T-helper 22 cell (primary cell): ENCODE results near the gene CIC.

Source experiments
- DNase-seq: peaks from one replicate; pipeline ENCODE4 v3.0.0-alpha.2; 2020; ENCODE audit warnings: low read depth

The CIC gene

DNA sequence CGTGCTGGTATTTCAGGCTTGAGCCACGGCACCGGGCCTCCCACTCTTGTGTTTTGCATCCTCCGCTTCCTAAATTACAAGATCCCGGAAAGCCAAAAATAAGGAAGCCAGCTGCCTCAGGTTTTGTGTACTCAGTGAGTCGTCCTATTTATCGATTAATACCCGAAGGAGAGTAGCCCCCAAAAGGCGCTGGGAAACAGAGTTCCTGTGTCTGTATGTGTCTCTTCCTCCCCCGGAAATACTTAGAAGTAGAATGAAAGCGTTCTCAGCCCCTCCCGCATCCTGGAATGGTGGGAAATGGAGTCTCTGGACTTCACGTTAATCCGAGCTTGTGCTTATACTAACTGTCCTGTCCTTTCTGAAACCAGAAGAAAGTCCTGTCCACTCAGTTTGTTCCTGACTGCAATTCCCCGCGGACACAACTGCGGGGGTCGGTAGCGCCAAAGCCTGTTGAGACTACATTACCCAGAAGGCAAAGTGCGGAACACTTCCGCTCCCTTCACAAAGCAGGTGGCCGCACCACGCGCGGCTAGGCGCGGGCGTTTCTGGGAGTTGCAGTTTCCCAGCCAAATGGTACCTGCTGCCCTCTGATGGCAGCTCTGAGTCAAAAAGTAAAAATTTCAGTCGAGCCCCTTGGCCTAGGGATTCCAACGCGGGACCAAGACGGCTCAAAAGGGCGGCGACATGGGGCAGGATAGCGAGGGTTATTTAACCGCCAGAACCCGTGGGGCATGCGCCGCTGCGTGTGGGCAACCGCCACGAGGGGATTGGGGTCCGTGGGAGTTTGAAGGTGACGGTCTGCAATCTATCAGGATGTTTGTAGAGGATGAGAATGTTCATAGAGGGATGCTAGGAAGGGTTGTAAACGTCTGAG is 24.5 kb upstream of the CIC start:
- peak; percentile 84 for DNase-seq

DNA sequence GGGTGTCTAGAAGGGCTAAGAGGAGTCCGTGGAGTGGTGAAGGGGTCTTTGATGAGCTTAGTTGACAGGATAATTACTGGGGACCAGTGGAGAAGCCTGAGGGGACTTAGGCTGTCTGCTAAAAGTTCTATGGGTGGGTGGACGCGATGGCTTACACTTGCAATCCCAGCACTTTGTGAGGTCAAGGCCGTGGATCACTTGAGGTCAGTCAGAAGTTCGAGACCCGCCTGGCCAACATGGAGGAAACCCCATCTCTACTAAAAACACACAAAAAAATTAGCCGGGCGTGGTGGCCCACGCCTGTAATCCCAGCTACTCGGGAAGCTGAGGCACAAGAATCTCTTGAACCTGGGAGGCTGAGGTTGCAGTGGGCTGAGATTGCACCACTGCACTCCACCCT is 23.8 kb upstream of the CIC start:
- no peak for DNase-seq

DNA sequence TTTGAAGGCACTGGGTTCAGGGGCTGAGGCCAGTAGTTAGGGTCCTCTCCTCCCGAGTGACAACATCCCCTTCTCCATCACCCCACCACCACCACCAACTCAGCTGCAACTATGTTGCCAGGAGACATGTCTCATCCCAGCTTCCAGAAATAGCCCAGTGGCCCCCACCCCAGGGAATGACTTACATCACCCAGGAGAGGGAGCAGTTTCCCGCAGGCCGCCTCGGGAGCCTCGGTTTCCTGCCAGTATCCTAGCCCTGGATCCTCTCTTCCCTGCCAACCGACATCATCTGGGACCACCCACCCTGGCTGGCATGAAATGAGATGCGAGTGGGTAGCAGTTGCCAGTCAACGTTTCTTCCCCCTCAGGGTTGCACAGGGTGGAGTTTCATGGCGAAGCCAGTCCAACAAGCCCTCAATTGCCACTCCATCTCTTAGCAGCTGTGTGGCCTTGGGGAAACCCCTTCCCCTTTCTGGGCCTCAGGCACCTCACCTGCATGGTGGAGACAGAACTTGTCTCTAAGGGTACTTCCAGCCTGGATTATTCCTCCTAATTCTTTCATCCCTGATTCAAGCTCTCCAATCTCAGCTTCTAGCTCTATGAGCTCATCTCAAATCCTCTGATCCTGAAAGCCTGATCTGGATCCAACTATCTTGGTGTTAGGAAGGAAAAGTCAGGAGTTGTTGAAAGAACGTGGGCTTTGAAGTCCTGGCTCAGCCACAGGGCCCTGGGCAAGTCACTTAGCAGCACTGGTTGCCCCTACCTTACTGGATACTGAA is 22.7 kb upstream of the CIC start:
- DNase-seq = no peak

DNA sequence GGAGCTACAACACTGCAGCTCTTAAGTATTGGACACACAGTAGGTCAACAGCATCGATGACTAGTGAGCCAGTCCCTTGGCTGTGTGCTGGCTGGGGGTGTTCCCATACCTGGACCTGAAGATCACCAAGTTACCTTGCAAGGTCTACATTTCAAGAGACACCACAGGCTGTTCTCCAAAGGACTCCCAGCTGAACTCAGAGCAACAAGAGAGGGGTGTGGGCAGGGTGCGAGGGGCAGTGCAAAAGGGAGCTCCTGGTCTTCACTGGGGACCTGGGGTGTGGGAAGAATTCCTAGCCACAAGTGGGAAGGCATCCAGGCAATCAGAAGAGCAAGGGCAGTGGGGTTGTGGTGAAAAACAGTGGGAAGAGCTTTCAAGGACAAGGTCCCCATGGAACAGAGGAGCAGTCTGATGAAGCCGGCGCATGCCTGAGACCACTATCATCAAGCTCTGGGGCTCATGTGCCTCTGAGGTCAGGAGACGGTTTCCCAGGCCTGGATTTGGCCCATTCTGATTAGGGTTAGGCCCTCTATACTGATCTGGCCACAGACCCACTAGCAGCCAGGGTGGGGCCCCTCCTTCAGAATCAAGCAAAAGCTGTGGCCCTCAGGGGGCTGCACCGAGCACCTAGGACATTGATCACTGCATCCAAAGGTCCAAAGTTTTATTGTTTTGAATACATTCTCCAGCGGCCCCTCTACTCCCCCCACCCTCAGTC is 22.0 kb upstream of the CIC start:
- no peak for DNase-seq

DNA sequence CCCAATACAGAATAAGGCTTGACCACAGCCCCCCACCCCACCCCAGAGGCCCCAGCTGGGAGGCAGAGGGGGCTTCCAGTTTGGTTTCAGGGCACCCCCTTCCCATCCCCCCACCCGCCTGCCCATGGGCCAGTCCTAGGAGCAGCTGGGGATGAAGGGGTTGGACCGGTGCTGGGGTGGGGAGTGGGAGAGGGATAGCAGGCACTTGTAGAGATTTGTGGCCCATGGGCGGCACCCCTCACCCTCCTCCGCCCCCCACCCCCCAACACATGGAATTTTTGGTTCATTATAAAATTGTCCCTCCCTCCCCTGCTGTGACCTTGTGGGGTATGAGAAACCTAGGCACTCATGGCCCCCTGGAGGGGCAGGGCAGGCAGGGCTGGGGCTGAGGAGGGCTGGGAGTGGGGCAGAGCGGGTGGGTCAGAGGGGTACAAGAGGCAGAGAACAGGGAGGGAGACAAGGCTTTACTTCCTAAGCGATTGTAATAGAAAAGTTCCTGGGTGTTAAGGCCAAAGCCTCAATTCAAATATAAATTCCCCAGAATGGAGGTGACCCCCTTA is 21.3 kb upstream of the CIC start:
- no peak for DNase-seq

DNA sequence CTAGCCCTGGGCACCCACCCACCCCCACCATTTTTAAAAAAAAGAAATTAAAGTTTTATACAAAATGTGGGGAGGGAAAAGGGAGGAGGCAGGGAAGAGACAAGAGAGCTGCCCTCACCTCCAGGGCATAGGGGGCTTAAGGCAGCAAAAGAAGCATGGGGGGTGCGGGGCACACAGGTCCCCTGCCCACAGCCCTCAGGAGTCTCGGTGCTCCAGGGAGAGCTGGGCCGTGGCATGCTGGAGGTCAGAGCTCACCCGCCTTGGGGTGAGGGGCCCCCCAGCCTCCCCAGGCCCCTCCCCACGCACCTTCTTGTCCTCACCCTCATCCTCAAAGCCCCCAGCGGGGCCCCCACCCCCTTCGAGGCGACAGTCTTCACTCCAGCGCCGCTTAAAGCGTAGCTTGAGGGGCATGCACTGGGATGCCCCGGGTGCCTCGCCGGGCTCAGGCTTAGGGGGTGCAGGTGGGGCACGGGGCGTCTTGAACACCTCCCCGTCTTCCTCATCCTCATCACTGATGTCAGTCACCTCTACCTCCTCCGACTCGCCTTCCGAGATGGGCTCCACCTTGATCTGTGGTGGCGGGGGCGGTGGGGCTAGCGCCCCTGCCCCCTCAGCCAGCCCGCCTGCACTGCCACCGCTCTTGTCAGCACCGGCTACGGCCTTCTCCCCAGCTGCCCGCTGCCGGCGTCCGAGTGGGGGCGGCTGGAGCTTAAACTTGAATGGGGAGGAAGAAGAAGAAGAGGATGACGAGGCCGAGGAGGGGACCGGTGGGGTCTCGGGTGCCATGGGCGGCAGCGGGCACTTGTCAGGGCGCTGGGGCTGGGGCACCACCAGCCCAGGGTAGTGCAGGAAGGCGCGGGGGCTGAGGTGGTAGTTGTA is 20.5 kb upstream of the CIC start:
- no peak for DNase-seq

DNA sequence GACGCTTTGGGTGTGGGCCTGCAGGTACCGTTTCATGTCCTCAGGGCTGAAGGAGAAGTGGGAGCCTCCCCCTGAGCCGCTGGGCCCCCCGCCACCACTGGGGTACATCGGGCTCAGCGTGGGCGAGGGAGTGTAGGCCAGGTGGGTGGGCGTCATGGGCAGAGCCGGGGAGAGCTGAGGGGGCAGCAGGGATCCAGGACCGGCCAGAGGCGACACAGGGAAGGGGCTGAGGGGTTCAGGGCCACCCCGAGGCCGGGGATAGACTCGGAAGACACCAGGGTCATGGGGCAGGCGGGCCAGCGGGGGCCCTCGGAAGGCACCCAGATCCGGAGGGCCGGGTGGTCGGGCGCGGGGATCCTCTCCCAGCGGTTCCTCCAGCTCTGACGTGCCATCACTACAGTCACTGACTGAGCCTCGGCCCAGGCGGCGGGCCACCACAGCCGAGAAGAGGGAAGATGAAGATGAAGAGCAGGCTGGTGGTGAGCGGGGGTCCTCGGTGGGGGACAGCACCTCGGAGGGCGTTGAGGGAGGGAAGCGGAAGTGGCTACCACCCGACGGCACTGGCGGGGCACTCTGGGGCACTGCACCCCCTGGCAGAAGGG is 19.8 kb upstream of the CIC start:
- DNase-seq = no peak

DNA sequence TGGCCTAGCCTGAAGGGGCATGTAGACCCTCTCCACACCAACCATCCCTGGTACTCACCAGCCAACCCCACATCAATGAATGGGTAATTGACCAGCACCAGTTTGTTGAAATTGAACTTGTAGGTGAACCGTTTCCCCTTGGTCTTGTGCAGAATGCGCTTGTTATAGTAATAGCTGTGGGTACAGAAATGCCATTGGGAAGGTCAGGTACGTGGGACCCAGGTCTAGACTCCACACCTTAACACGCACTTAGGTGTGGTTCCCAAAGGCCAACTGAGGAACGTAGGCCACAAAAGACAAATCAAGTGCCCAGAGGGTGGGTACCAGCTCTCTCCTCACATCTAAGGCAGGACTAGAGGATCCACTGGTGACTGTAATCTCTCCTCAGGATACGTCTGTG is 19.3 kb upstream of the CIC start:
- DNase-seq = no peak

DNA sequence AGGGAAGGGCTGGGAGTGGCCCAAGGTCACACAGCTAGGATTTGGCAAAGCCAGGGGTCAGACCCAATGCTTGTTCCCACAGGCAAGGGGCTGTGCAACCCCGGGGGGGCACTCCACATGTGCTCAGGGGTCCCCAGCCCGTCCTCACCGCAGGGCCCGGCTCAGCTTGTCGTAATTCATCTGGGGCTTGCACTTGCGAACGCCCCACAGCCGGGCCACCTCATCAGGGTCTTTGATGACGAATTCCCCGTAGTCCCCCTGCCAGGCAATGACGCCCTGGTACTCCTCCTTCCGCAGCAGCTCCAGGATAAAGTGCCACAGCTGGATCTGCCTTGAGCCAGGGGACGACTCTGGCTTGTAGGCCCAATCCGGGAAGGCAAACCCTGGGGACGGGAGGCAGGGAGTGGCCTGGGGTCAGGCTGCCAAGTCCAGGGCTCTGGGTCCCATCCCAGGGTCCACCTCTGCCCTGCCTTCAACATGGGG is 18.8 kb upstream of the CIC start:
- DNase-seq = no peak

DNA sequence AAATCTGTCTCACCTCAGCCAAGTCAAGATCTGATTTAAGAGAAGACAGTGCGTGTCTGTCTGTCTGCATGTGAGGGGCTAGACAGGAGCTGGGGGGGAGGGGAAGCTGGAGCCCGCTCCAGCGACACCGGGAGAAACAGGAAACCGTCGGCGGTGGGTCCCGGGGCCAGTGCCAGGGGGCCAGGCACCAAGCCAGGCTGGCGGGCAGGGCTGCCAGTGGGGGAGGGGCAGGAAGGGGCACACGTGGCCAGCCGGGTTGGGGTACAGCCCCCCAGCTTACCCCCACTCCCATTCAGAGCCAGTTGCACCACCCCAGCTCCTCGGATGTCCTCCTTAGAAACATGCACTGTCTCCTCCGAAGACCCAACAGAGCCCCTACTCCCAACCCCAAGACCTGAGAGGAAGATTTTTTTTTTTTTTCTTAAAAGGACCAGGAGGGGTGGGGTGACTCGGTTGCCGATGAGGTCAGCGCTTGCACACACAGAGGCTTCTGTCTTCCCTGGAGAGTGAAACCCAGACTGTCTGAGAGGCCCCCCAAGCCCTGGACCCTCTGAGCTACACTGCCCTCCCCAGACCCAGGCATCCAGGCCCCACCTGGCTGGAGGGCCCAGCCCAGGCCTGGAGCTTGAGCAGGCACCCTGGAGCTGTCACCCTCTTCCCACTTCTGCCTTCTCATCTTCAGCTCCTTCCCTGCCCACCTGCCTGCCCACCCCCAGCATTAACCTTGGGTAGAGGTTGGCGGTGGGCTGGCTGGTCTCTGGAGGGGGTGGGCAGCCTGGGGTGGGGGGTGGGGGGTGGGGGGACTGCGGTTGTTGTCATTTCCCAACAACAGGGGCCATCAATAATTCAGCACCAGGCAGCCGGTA is 18.2 kb upstream of the CIC start:
- no peak for DNase-seq

DNA sequence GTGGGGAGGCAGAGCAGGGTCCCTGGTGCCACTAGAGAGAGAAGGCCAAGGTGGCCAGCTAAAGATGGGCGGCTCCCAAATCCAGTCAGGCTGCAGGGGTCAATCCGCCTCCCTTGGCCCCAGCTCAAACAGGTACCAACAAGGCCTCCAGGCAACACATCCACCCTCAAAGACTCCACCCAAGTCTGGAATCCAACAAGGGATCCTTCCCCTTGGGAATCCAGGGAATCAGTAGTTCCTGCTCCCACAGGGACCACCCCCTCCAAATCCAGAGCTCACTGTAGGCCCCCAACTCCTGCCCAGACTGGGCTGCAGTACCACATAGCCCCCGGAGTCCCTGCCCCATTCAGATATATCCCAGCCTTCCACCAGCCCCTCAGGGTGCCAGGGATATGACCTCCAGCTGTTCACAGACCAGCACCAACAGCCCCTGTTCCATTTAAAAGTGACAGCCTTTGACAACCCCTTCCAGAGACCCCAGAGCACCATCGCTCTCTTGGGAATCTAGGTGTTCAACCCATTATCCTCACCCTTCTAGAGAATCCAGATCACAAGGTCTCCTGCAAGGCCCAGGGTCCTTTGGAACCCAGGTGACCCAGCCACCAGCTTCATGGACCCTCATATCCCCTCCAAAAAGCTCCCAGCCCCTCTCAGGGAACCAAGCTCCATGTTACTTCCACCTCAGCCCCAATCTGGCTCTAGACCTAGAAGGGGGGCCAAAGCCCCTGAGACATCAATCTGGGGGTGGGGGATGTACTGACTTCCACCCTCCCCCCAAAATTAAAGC is 17.3 kb upstream of the CIC start:
- DNase-seq = no peak

DNA sequence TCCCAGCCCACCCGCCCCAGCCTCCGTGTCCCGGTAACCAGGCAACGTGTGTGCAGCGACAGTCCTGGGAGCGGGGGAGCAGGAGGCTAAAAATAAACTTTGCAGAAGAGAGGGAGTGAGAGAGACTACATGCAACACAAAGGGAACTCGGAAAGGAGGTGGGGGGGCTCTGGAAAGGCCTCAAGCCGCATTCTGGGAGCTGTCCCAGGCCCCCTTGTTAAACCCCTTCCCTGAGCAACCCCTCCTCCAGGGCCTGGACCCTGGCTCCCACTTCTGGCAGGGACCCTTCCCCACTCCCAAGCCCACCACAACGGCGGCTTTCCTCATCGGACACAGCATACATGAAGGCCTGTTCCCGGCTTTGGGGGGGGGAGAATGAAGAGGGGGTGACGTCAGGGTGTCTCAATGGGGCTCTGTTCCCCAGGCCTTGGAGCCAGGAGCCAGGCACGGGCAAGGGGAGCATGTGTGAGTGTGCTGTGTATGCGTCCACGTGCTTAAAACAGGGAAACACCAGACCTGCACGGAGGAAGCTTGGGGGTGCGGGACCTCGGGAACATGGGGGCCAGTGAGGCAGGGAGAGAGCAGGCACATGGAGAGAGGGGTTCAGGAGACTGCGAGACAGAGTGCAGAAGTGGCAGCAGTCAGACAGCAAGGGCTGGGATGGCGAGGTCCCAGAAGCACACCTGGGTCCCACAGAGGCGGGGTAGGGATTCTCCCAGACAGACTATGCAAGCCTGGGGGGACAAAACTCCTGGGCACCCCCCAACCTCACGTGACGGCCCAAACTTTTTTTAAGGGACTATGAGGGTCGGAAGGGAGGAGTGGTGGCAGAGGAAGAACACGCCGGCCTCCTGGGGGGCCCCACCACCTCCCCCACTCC is 16.4 kb upstream of the CIC start:
- no peak for DNase-seq

DNA sequence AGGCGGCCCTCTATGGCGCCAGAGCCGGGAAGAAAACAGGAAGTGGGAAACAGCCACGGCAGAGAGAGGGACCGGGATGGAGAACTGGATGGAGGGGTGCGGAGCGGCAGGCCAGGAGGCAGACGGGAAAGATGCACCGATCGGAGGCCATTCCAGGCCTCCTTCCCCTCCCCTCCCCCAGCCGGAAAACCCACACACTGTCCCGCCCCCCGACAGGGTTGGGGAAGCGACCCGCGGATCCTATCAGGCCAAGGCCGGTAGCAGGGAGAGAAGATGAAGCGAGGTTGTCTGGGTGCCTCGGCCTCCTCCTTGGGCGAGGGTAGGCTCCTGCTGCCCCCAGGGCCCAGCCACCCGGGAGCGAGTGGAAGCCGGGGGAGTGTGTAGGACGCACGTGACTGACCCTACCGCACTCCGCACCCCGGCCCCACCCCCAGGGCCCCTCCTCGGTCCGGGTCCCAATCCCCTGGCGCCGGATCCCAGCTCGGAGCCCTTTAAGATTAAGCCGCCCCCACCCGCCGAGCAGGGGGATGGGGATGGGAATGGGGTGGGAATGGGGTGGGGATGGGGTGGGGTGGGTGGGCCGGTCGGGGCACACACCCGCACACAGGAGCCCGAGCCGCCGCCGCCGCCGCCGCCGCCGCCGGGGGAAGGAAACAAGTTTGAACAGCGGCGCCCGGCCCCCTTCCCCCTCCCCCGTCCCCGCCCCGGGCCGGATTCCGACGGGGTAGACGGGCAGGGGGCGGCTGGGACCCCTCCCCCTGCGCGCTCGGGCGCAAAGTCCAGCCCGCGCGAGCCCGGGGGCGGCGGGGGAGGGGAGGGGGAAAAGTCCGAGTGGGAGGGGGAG is 15.6 kb upstream of the CIC start:
- peak; percentile 50 for DNase-seq

DNA sequence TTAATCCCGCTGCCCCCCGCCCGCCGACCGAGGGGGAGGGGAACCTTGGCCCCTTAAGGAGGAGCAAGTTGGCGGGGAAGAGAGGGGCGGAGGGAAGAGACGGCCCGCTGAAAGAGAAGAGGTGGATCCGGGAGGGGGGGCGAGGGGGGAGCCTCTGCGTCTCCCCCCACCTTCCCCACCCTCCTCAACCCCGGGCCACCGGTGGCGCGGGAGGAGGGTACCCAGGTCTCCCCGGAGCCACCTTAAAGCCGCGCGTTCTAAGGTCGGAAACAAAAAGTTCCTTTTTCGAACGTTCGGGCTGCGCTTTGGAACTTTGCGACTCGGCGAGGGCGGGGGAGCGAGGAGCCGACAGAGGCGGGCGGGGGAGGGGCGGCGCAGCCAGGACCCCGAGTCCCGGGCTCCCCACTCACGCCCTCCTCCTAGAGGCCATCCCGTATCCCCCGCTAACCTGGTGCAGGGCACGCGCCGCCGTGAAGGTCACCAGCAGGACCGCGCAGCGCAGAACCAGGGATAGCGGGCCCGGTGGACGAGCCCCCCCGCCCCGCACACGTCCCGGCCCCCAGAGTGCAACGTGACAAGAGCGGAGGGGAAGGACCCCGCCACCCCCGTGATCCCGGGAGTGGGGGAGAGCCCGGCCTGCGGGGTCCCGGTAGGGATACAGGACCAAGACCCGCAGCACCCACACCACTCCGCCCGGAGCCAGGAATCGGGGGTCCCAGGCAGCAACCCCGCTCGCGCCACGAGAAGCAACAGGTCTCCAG is 14.8 kb upstream of the CIC start:
- peak; percentile 66 for DNase-seq

DNA sequence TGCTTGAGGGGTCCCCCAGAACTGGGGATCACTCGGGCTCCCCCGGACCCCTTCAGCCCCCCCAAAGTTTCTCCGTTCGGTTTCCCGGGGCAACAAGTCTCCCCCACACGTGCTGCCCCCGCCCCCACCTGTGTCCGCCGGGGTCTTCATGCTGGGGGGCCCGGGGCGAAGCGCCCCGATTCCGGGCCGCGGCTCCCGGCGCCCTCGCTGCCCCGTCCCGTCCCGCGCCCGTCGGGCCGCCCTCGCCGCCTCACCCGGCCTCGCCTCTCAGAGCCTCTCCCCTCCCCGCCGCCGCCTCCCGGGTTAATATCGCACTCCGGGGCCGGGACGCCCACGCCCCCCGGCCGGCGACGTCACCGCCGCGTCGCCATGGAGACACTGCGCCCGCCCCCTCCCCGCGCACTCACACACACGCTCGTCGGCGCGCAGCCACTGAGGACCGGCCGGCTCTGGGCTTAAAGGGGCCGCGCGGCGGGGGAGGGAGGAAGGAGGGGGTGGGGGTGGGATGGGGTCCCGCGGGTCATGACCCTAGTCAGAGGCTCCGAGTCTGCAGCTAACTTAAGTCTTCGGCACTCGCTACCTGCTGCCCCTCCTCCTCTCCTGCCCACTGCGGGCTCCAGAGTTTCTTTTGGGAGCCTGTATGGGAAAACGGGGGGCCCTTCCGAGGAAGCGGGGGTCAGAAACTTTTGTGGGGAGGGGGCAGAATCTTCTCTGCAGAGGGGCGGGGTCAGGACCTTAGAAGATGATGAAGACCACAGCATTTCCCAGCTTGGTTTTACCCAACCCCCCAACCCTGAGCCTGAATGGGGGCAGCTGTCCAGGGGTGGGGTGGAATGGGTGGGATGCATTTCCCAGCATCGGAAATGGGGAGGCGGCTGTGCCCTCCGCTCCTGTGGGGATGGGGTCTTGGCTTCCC is 13.9 kb upstream of the CIC start, which contains the start of gene ERF:
TSS of gene ERF (minus strand) at position 279 of the 916 bp plus-strand sequence. CDS start at position 150, 129 bp downstream.
- peak; percentile 87 for DNase-seq
